SK-N-SH (cell line): Measurements from ENCODE around the gene EML1.

ENCODE experiments used
- CTCF ChIP-seq: fragments of 200-600 bp; sonication (generic); IDR thresholded peaks from 2 replicates; pipeline ENCODE4 v1.6.1; 2017; ENCODE audit warnings: antibody characterized with exemption, mild to moderate bottlenecking, moderate library complexity
- GABPA ChIP-seq: IDR thresholded peaks from 2 replicates; pipeline ENCODE4 v1.4.0; 2012; ENCODE audit warnings: low read depth, mild to moderate bottlenecking
- JUND ChIP-seq: IDR thresholded peaks from 2 replicates; pipeline ENCODE4 v1.4.0; 2012

- TF ChIP-seq GABPA (no peak), CTCF (peak; percentile 11; the same call in 1 of the 2 replicates), JUND (no peak)
Measured at GRCh38 chr14:99807413-99808153, 14.4 kb downstream of the EML1 start.
